ENCODE measurements around the gene SLC44A5.

DNA sequence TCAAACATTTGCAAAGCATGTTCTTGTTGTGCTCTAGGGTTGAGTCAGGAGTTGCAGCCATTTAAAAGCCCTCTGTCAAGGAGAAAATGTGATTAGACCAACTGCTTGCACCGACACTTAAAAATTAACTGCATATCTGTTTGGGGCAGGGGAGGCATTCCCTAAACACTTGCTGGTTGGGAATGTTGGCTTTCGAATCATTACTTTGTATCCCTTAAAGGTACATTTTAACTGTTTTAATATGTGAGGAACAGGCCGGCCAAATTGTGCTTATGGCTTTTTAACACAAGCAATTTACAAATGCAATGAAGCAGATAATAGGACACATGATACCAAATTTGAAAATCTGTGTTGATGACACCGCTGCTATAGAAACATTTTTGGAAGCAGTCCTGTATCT lies 317.6 kb downstream of the SLC44A5 start:
- TF ChIP-seq POLR2AphosphoS5 (IDR thresholded peaks at IDR 0.05): no peak
- TF ChIP-seq, protein P1, sequence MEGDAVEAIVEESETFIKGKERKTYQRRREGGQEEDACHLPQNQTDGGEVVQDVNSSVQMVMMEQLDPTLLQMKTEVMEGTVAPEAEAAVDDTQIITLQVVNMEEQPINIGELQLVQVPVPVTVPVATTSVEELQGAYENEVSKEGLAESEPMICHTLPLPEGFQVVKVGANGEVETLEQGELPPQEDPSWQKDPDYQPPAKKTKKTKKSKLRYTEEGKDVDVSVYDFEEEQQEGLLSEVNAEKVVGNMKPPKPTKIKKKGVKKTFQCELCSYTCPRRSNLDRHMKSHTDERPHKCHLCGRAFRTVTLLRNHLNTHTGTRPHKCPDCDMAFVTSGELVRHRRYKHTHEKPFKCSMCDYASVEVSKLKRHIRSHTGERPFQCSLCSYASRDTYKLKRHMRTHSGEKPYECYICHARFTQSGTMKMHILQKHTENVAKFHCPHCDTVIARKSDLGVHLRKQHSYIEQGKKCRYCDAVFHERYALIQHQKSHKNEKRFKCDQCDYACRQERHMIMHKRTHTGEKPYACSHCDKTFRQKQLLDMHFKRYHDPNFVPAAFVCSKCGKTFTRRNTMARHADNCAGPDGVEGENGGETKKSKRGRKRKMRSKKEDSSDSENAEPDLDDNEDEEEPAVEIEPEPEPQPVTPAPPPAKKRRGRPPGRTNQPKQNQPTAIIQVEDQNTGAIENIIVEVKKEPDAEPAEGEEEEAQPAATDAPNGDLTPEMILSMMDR (IDR thresholded peaks at IDR 0.05): no peak

Data from breast epithelium (tissue), 3 donors.